SJCRH30 (cell line): ENCODE measurements around the gene HDGF. TPM values are rescaled to one million over a fixed set of nuclear protein-coding genes. Genes with fewer than 3 reads are reported as not detected.
A peak's percentile ranks its signal among the peaks of the same experiment; 100 is the strongest.

Experiments used
- DNase-seq, 2 experiments: peaks; one replicate each; pipeline ENCODE4 v3.0.0-alpha.2; 2015 to 2020
- H3K27ac ChIP-seq: fragments of 250-450 bp; sonication (Bioruptor Pico); 2 replicates; pipeline ENCODE4 v1.5.1; 2020; ENCODE audit warnings: mild to moderate bottlenecking, moderate library complexity
- H3K27me3 ChIP-seq: fragments of 250-450 bp; sonication (Bioruptor Pico); 2 replicates; pipeline ENCODE4 v1.5.1; 2020; ENCODE audit warnings: mild to moderate bottlenecking, moderate library complexity
- H3K36me3 ChIP-seq: fragments of 250-450 bp; sonication (Bioruptor Pico); 2 replicates; pipeline ENCODE4 v1.5.1; 2020; ENCODE audit warnings: mild to moderate bottlenecking, moderate library complexity
- H3K4me1 ChIP-seq: fragments of 250-450 bp; sonication (Bioruptor Pico); 2 replicates; pipeline ENCODE4 v1.5.1; 2020; ENCODE audit warnings: mild to moderate bottlenecking, moderate library complexity
- H3K4me3 ChIP-seq: fragments of 250-450 bp; sonication (Bioruptor Pico); 2 replicates; pipeline ENCODE4 v1.5.1; 2020; ENCODE audit warnings: mild to moderate bottlenecking, moderate library complexity
- H3K9me3 ChIP-seq: fragments of 250-450 bp; sonication (Bioruptor Pico); replicated peaks from 2 replicates; pipeline ENCODE4 v1.5.1; 2020; ENCODE audit warnings: mild to moderate bottlenecking, moderate library complexity
- total RNA-seq: library from RNA; depleted of rRNA; stranded (reverse); fragments of >200 nt; shearing (Covaris generic); gene quantifications from 2 replicates; pipeline ENCODE4 v1.2.3, GENCODE V29; 2014; rRNA removed

Gene HDGF
- total RNA-seq = 276 and 278 TPM in 2 replicates

DNA sequence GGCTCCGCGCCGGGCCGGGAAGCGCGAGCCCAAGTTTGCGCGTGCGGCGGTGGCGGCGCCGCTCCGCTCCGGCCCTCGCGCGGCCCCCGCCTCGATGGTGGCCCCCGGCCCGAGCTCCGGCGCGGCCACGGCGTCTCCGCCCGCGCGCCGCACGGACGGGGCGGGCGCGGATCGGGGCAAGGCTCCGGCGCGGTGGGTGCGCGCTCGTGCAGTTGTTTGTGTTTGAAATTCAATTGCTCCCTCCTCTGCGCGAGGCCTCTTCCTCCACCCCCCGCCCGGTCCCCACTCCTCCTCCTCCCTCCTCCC, at the start of gene HDGF:
Gene HDGF (minus strand): TSS at position 225 of the 306 bp plus-strand sequence. CDS start 246 bp downstream, outside the sequence.
- H3K4me1 ChIP-seq = peaks cover 35% of the 10 kb centered on the region
- H3K4me3 ChIP-seq = peak within 1 kb of the TSS; percentile 94
- no peaks in the 10 kb centered on the region for H3K36me3 ChIP-seq
- no peaks in the 10 kb centered on the region for H3K9me3 ChIP-seq
- no peaks in the 10 kb centered on the region for H3K27me3 ChIP-seq
- DNase-seq = no peak
- peak within 1 kb of the TSS; percentile 90 for H3K27ac ChIP-seq

DNA sequence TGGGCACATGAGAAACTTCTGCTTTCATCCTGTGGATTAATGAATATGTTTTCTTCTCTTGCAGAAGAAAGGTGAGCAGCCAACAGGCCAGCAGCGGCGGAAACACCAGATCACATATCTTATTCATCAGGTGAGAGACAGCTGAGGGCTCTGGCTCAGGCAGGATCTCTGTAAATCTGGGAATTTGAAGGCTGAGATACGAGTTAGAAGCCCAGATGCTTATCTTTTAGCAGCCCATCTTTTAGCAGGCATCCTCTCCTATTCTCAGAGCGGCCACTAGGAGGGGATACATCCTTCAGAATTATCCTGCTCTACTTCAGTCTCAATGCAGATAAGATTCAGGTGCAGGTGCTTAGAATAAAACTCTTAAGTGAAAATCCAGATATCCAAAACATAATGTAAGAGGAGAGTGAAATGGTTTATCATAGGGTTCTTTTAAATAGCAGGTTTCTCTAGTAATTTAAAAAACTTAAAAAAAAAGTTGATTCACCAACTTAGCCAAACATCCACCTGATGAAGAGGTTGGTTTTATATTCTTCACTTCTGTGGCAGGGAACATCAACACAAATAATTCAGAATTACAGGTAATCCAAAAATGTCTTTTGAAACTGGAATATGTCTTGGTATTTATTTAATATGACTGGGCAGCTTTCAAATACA, 45.9 kb upstream of the HDGF start:
- H3K4me3 ChIP-seq = no peak overlapping the region
- H3K9me3 ChIP-seq = no peaks in the 10 kb centered on the region
- DNase-seq = peak; percentile 42 to 66
- no peak overlapping the region for H3K27ac ChIP-seq
- H3K4me1 ChIP-seq = no peaks in the 10 kb centered on the region
- peaks cover 53% of the 10 kb centered on the region for H3K36me3 ChIP-seq
- H3K27me3 ChIP-seq = no peaks in the 10 kb centered on the region

DNA sequence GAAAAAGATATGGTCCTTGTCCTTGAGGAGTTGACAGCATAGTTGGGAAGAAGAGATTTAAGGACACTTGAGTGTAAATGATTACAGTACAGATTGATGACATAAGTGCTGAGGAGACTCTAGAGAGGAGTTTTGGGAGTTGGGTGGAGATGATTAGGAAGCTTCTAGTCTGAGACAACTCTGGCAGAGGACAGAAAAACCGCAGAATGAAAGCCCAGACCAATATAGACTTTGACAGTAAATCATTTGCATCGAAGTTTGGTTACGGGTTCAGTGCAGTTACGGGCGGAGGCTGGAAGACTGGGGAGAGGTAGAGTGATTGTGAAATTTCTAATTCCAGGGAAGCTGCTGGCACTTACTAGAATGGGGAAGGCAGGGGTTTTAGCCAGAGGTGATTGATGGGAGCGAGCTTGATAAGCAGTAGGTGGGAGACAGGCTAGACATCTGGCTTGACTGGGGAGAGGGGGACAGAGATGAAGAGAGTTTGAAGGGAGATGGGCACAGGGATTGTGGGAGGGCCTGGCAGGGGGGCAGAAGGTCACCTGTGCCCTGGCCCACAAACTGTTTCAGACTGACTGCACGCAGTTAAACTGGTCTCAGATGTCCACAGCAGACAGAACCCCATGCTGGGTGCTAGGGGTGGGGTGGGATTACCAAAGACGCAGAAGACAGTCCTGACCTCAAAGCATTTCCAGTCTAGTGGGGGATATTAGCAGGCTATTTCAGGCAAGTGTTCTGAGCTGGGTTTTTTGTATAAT, 45.0 kb upstream of the HDGF start:
- no peaks in the 10 kb centered on the region for H3K4me1 ChIP-seq
- H3K9me3 ChIP-seq = no peaks in the 10 kb centered on the region
- H3K4me3 ChIP-seq = no peak overlapping the region
- H3K36me3 ChIP-seq = peaks cover 57% of the 10 kb centered on the region
- DNase-seq = no peak
- no peaks in the 10 kb centered on the region for H3K27me3 ChIP-seq
- H3K27ac ChIP-seq = no peak overlapping the region

DNA sequence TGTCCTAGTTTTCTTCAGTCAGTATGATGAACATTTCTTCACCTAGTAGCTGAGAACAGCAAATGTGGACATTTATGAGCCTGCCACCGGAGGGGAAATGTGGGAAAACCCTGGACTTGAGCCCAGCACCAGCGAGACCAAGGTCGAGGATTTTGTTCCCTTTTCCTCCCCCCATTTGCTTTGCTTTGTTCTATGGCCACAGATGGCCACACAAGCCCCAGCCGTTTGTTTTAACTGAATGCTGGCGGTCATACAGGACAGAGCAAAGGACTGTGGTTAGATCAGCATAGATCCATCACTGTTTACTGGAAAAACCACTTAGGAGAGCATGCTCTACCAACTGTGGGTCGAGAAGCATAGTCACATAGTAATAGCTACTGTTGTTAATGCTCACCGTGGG, 44.3 kb upstream of the HDGF start:
- peaks cover 57% of the 10 kb centered on the region for H3K36me3 ChIP-seq
- no peak for DNase-seq
- no peak overlapping the region for H3K27ac ChIP-seq
- H3K4me3 ChIP-seq = no peak overlapping the region
- no peaks in the 10 kb centered on the region for H3K27me3 ChIP-seq
- no peaks in the 10 kb centered on the region for H3K4me1 ChIP-seq
- no peaks in the 10 kb centered on the region for H3K9me3 ChIP-seq

DNA sequence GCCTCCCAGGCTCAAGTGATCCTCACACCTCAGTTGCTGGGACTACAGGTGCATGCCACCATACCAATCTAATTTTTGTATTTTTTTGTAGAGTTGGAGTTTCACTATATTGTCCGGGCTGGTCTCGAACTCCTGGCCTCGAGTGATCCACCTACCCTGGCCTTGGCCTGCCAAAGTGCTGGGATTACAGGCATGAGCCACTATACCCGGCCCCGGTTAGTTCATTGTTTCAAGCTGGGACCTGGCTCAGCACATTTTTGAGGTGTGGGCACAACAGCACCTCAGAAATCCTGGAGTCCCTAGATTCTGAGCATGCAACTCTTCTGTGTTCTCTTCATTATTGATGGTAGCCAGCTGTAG, 43.9 kb upstream of the HDGF start:
- no peak overlapping the region for H3K4me3 ChIP-seq
- DNase-seq = no peak
- H3K4me1 ChIP-seq = no peaks in the 10 kb centered on the region
- H3K27ac ChIP-seq = no peak overlapping the region
- H3K27me3 ChIP-seq = no peaks in the 10 kb centered on the region
- H3K36me3 ChIP-seq = peaks cover 57% of the 10 kb centered on the region
- H3K9me3 ChIP-seq = no peaks in the 10 kb centered on the region

DNA sequence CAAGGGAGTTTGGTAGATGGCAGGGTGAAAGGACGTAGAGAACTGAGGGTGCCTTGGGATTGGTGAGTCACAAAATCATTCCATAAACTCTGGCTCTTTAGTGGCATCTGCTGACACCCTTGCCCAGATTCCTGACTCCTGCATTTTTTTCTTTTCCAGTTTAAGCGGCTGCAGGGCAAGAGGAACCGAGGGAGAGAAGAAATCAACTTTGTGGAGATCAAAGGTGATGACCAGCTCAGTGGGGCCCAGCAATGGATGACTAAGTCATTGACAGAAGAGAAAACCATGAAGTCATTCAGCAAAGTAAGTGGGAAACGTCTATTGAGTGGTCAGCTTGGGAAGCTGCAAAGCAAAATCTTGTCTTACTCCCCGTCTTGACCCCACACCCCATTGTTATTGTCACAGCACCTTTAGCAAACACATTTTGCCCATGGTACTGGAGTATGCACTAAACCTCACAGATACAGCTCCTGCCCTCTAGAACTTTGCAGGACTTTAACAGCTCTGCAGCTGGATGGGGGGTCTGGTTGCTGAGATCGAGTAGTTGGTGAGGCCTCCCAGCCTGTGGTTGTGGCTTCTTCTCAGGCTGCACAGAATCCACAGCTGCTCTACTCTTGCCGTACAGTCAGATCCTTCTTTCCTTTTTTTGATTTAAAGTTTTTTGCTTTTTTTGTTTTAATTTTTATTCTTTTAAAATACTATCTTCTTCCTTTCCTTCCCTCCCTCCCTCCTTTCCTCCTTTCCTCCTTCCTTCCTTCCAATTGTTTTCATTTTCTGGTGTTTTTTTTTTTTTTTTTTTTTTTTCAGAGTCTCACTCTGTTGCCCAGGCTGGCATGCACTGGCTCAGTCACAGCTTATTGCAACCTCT, 43.3 kb upstream of the HDGF start:
- Histone ChIP-seq H3K36me3 (peaks cover 54% of the 10 kb centered on the region), H3K27ac (no peak overlapping the region), H3K4me3 (no peak overlapping the region), H3K27me3 (no peaks in the 10 kb centered on the region), H3K9me3 (no peaks in the 10 kb centered on the region), H3K4me1 (no peaks in the 10 kb centered on the region)
- no peak for DNase-seq

DNA sequence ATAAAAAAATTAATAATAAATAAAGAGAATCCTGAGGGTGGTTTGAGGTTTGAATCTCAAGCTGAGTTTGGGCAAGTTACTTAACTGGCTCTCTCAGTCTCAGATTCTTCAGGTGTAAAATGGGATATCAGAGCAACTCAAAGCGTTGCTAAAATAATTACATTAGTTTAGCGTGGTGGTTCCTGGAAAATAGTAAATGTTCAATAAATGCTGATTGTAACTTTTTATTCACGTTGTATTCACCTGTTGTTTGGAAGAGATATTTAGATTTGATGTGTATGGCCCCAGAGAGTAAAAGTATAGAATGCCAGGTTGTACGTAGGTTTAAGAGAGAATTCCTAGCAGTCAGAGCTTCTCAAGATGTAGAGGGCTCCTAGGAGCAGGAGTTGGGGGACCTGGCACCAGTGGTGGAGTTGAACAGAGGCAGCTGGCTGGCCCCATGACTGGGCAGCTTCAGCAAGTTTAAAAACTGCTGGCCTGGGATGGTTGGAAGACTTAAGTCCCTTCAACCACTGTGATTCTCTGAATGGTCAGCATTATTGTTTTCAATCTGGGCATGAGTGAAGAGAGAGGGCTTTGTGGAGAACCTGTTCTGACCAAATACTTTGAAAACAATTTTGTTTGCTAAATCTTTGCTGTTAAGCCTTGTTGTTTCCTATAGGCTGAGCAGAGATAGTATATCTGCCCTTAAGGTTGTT, 38.3 kb upstream of the HDGF start:
- Histone ChIP-seq H3K27me3 (no peaks in the 10 kb centered on the region), H3K36me3 (peaks cover 42% of the 10 kb centered on the region), H3K27ac (no peak overlapping the region), H3K4me1 (no peaks in the 10 kb centered on the region), H3K9me3 (no peaks in the 10 kb centered on the region), H3K4me3 (no peak overlapping the region)
- no peak for DNase-seq

DNA sequence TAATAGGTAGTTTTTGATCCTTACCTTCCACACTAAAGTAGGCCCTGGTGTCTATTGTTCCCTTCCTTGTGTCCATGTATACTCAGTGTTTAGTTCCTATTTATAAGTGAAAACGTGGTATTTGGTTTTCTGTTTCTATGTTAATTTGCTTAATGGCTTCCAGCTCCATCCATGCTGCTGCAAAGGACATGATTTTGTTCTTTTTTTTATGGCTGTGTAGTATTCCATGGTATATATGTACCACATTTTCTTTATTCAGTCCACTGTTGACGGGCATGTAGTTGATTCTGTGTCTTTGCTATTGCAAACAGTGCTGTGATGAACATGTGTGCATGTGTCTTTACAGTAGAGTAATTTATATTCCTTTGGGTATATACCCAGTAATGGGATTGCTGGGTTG, 36.7 kb upstream of the HDGF start:
- Histone ChIP-seq H3K4me3 (no peak overlapping the region), H3K27me3 (no peaks in the 10 kb centered on the region), H3K36me3 (peaks cover 48% of the 10 kb centered on the region), H3K4me1 (no peaks in the 10 kb centered on the region), H3K9me3 (no peaks in the 10 kb centered on the region), H3K27ac (no peak overlapping the region)
- DNase-seq = no peak

DNA sequence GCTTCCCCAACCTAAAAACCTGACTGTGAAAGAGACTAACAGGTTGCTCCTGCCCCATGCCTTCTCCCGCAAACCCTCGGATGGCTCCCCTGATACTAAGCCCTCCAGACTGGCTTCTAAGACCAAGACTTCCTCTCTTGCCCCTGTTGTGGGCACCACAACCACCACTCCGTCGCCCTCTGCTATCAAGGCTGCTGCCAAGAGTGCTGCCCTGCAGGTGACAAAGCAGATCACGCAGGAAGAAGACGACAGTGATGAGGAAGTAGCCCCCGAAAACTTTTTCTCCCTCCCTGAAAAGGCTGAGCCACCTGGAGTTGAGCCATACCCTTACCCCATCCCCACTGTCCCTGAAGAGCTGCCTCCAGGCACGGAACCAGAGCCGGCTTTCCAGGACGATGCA, 35.2 kb upstream of the HDGF start:
- Histone ChIP-seq H3K36me3 (peaks cover 46% of the 10 kb centered on the region), H3K9me3 (no peaks in the 10 kb centered on the region), H3K4me3 (no peak overlapping the region), H3K4me1 (no peaks in the 10 kb centered on the region), H3K27me3 (no peaks in the 10 kb centered on the region), H3K27ac (no peak overlapping the region)
- DNase-seq = no peak

DNA sequence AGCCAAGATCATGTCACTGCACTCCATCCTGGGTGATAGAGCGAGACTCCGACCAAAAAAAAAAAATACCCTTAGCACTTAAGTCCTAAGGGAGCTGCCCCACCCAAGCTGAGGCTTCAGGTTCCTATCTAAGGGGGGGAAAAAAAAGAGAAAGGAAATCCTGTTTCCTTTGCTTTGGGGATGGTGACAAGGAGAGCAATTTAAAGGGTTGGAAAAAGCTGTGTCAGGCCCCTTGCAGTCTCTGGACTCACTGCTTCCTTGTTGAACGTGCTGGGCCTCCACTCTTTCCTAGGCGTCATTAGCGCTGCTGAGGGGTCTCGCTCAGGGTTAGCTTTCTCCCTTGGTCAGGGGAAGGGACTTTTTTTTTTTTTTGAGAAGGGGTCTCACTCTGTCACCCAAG, 34.0 kb upstream of the HDGF start:
- H3K27ac ChIP-seq = no peak overlapping the region
- no peak for DNase-seq
- H3K27me3 ChIP-seq = no peaks in the 10 kb centered on the region
- peaks cover 38% of the 10 kb centered on the region for H3K36me3 ChIP-seq
- no peaks in the 10 kb centered on the region for H3K4me1 ChIP-seq
- H3K9me3 ChIP-seq = no peaks in the 10 kb centered on the region
- H3K4me3 ChIP-seq = no peak overlapping the region

DNA sequence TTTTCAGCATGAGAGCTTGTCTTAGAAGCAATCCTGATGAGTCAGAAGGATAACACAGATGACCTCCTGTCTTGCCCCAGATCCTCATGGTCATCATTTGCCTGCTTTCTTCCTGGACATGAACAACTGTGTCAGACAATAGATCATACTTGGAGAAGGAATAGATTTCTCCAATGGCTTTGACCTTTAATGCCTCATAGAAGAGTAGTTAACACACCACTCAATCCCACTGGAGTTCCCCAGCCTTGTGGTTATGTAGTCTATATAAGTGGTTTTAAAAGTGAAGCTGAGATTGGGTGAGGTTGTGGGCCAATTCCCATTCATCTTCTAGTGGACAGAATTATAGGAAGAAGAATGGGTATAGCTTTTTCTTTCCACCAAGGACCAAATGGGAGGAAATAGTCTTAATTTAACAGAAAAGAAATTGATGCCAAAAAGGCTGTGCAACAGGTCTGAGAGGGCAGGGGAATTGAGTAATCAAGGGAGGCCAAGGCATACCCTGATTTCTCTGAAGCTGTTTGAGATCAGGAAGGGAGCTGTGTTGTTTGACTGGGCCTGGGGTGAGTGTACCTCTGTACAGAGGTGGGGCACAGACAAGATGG, 30.2 kb upstream of the HDGF start:
- no peak for DNase-seq
- Histone ChIP-seq H3K4me3 (no peak overlapping the region), H3K36me3 (peaks cover 18% of the 10 kb centered on the region; the same call in 1 of the 2 replicates), H3K27ac (no peak overlapping the region), H3K4me1 (no peaks in the 10 kb centered on the region), H3K9me3 (no peaks in the 10 kb centered on the region), H3K27me3 (no peaks in the 10 kb centered on the region)

DNA sequence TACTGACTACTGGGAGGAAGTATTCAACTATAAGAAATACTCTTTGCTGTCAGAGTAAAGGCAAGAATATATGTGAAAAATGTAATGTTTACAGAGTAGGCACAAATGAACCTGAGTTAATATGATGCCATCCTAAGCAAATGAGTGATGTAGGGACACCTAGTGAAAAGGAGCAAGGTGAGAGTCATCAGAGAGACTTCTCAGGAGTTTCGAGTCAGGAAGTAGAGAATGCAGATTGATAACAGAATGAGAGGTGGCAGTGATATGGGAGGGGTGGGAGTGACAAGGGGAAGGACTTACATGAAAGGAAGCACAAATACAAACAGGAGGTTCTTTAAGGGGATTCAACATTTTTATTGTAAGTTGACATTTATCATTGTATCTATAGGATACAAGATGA, 26.1 kb upstream of the HDGF start:
- Histone ChIP-seq H3K36me3 (peaks cover 9% of the 10 kb centered on the region), H3K9me3 (no peaks in the 10 kb centered on the region), H3K27me3 (no peaks in the 10 kb centered on the region), H3K4me3 (no peak overlapping the region), H3K27ac (no peak overlapping the region), H3K4me1 (no peaks in the 10 kb centered on the region)
- no peak for DNase-seq

DNA sequence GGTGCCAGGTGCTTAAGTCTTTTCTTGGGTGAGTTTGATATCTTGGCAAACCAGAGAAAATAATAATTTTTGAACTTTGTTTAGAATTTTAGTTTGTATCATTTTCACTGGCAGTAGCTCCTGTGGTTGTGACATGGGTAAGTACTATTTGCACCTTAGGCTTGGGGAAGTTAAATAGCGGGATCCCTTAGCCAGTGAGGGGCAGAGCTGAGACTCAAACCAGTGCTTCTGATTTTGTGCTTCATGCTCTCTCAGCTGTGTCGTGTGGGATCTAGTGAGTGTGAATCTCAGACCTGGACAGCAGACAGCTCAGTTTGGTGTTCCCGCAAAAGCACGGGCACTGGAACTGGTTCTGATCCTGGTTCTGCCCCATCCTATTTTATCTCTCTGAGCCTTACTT, 25.5 kb upstream of the HDGF start:
- Histone ChIP-seq H3K4me1 (no peaks in the 10 kb centered on the region), H3K27ac (no peak overlapping the region), H3K4me3 (no peak overlapping the region), H3K36me3 (peaks cover 8% of the 10 kb centered on the region), H3K9me3 (no peaks in the 10 kb centered on the region), H3K27me3 (no peaks in the 10 kb centered on the region)
- DNase-seq = no peak

DNA sequence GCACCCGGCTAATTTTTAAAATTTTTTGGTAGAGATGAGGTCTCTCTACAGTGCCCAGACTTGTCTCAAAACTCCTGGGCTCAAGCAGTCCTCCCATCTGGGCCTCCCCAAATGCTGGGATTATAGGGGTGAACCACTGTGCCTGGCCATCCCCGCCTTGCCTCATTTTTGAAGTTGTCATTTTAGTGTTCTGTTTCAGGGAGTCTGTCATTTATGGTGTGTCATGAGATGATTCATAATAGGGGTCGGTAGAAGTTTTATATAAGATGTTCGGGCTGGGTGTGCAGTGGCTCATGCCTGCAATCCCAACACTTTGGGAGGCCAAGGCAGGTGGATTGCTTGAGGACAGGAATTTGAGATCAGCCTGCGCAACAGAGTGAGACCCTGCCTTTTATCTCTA, 24.3 kb upstream of the HDGF start:
- Histone ChIP-seq H3K27me3 (no peaks in the 10 kb centered on the region), H3K36me3 (peaks cover 9% of the 10 kb centered on the region), H3K4me3 (no peak overlapping the region), H3K4me1 (no peaks in the 10 kb centered on the region), H3K27ac (no peak overlapping the region), H3K9me3 (no peaks in the 10 kb centered on the region)
- no peak for DNase-seq
